ENCODE data around the gene SH3GLB1. TPM values are rescaled to one million over a fixed set of nuclear protein-coding genes. Genes with fewer than 3 reads are reported as not detected.

The SH3GLB1 gene
- total RNA-seq, 1 experiment from 2014 or later, result 54.6 TPM

DNA sequence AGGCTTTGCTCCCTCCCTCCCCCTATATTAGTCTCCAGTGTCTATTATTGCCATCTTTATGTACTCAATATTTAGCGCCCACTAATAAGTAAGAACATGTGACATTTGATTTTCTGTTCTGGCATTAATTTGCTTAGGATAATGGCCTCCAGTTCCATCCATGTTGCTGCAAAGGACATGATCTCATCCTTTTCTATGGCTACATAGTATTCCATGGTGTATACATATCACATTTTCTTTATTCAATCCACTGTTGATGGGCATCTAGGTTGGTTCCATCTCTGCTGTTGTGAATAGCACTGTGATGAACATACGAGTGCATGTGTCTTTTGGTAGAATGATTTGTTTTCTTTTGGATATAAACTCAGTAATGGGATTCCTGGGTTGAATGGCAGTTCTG lies 61.3 kb downstream of the SH3GLB1 start:
- H3K27ac Mint-ChIP-seq (ENCODE audit: unreplicated experiment), result no peak overlapping the region
- peaks cover 3% of the 10 kb centered on the region for H3K9me3 Mint-ChIP-seq (ENCODE audit: low read depth, unreplicated experiment)
- no peak overlapping the region for H3K4me3 Mint-ChIP-seq (ENCODE audit: low read depth, unreplicated experiment)
- CTCF ChIA-PET, result no interaction called here
- H3K27me3 Mint-ChIP-seq (ENCODE audit: unreplicated experiment), result no peaks in the 10 kb centered on the region
- intact Hi-C loops (cut with micrococcal nuclease; ENCODE audit: unreplicated experiment), result no loop called here
- TF ChIP-seq, protein P1, sequence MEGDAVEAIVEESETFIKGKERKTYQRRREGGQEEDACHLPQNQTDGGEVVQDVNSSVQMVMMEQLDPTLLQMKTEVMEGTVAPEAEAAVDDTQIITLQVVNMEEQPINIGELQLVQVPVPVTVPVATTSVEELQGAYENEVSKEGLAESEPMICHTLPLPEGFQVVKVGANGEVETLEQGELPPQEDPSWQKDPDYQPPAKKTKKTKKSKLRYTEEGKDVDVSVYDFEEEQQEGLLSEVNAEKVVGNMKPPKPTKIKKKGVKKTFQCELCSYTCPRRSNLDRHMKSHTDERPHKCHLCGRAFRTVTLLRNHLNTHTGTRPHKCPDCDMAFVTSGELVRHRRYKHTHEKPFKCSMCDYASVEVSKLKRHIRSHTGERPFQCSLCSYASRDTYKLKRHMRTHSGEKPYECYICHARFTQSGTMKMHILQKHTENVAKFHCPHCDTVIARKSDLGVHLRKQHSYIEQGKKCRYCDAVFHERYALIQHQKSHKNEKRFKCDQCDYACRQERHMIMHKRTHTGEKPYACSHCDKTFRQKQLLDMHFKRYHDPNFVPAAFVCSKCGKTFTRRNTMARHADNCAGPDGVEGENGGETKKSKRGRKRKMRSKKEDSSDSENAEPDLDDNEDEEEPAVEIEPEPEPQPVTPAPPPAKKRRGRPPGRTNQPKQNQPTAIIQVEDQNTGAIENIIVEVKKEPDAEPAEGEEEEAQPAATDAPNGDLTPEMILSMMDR (IDR thresholded peaks at IDR 0.05; ENCODE audit: unreplicated experiment), result no peak
- no peaks in the 10 kb centered on the region for H3K4me1 Mint-ChIP-seq (ENCODE audit: low read depth, unreplicated experiment)
- BruUV-seq (replicated peaks), result no TSS peak
- no peak for DNase-seq
- no peaks in the 10 kb centered on the region for H3K36me3 Mint-ChIP-seq (ENCODE audit: insufficient read depth, unreplicated experiment)

DNA sequence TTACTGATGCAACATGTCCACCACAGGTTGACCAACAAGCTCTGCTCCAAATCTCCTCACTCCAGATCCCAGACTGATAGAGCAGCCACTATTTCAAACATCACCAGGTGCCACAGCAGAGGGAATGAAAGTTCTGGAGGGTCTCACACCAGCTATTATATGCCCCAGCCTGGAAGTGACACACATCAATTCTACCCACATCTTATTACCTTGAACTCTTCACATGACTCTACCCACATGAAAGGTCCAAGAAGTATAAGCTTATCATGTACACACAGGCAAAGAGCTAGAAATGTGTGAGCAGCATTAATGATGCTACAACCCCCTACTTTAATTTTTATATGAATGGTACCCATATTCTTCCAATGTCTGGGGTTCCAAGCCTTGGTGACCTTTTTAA lies 64.2 kb downstream of the SH3GLB1 start:
- intact Hi-C loops (cut with micrococcal nuclease; ENCODE audit: unreplicated experiment), result no loop called here
- peaks cover 3% of the 10 kb centered on the region for H3K9me3 Mint-ChIP-seq (ENCODE audit: low read depth, unreplicated experiment)
- DNase-seq, result no peak
- TF ChIP-seq, protein P1 (IDR thresholded peaks at IDR 0.05; ENCODE audit: unreplicated experiment), result no peak
- no peaks in the 10 kb centered on the region for H3K36me3 Mint-ChIP-seq (ENCODE audit: insufficient read depth, unreplicated experiment)
- H3K27me3 Mint-ChIP-seq (ENCODE audit: unreplicated experiment), result no peaks in the 10 kb centered on the region
- no peak overlapping the region for H3K27ac Mint-ChIP-seq (ENCODE audit: unreplicated experiment)
- no TSS peak for BruUV-seq (replicated peaks)
- CTCF ChIA-PET, result no interaction called here
- no peak overlapping the region for H3K4me3 Mint-ChIP-seq (ENCODE audit: low read depth, unreplicated experiment)
- H3K4me1 Mint-ChIP-seq (ENCODE audit: low read depth, unreplicated experiment), result peaks cover 10% of the 10 kb centered on the region

DNA sequence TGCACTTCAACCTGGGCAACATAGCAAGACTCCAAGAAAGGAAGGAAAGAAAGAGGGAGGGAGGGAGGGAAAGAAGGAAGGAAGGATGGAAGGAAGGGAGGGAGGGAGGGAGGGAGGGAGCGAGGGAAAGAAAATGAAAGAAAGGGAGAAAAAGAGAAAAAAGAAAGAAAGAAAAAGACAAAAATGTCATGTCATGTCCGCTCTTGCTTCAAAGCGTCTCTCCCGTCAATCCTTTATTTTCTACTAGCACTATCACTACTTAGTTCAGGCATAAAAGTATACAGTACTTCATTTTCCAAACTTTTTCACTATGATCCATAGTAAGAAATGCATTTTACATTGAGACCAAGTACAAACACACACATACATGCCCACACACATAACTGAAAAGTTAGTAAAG lies 64.7 kb downstream of the SH3GLB1 start:
- no peaks in the 10 kb centered on the region for H3K27me3 Mint-ChIP-seq (ENCODE audit: unreplicated experiment)
- no peak for DNase-seq
- H3K36me3 Mint-ChIP-seq (ENCODE audit: insufficient read depth, unreplicated experiment), result no peaks in the 10 kb centered on the region
- peaks cover 3% of the 10 kb centered on the region for H3K9me3 Mint-ChIP-seq (ENCODE audit: low read depth, unreplicated experiment)
- H3K4me1 Mint-ChIP-seq (ENCODE audit: low read depth, unreplicated experiment), result peaks cover 15% of the 10 kb centered on the region
- CTCF ChIA-PET, result no interaction called here
- H3K4me3 Mint-ChIP-seq (ENCODE audit: low read depth, unreplicated experiment), result no peak overlapping the region
- intact Hi-C loops (cut with micrococcal nuclease; ENCODE audit: unreplicated experiment), result no loop called here
- no TSS peak for BruUV-seq (replicated peaks)
- TF ChIP-seq, protein P1 (IDR thresholded peaks at IDR 0.05; ENCODE audit: unreplicated experiment), result no peak
- H3K27ac Mint-ChIP-seq (ENCODE audit: unreplicated experiment), result no peak overlapping the region

DNA sequence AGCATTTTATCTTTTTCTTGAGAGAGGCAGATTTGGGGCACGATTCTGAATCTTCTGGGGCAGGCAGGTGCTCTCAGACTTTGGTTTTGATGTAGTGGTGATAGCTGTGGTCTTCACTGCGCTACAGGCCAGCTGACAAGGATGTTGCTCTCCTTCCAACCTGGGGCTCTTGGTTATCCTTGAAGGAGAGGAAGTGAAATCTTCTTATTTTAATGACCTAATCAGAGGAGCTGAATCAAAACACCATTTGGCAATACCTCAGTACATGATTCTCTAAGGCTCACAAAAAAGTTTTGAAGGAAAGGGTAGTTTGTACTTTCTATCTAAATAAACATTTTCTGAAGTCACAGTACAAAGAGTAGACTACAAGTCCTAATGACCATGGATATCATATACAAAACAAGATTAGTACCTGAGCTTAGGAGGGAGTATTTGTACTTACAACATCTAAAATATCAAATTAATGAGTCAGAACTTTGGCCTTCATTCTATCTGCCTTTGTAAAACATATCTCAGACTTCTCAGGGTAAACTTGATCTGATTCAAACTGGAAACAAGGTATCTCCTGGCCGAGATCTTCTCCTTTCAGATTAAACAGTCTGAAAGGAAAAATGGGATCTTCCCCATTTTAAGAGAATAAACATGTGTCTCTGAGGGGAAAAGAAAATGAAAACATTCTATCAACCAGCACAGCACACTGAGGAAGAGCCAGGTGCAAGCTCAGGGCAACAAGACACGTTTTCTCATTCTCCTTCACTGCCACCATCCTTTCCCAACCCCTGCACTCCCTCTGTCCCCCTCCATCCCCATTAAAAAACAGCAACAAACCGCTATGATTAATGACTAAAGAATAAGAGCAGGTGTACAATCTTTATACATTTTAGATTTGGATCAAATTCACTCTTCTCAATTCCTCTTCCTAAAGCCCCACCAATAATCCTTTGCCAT lies 69.2 kb downstream of the SH3GLB1 start:
- peak overlapping the region; percentile 66 for H3K27ac Mint-ChIP-seq (ENCODE audit: unreplicated experiment)
- CTCF ChIA-PET, result interaction anchor here (0.8 to 1.4 kb wide), 5 partner anchors 15 to 140 kb away, joined by 3 to 13 read pairs (median 6); partner anchors contain the start of genes HS2ST1 and SELENOF
- H3K9me3 Mint-ChIP-seq (ENCODE audit: low read depth, unreplicated experiment), result peaks cover 5% of the 10 kb centered on the region
- peaks cover 47% of the 10 kb centered on the region for H3K4me1 Mint-ChIP-seq (ENCODE audit: low read depth, unreplicated experiment)
- H3K27me3 Mint-ChIP-seq (ENCODE audit: unreplicated experiment), result no peaks in the 10 kb centered on the region
- no peak for DNase-seq
- H3K36me3 Mint-ChIP-seq (ENCODE audit: insufficient read depth, unreplicated experiment), result peaks cover 5% of the 10 kb centered on the region
- intact Hi-C loops (cut with micrococcal nuclease; ENCODE audit: unreplicated experiment), result loop anchor here (10.0 kb wide), 1 partner anchor 141 kb away; the partner anchor contains the start of genes HS2ST1 and SELENOF
- TF ChIP-seq, protein P1 (IDR thresholded peaks at IDR 0.05; ENCODE audit: unreplicated experiment), result no peak
- H3K4me3 Mint-ChIP-seq (ENCODE audit: low read depth, unreplicated experiment), result peak overlapping the region; percentile 54
- BruUV-seq (replicated peaks), result no TSS peak

All from Calu3 (cell line).